Effector CD8-positive, alpha-beta T cell (primary cell): ENCODE data around the gene GNAI3.

Experiments used
- DNase-seq: peaks from one replicate; lab custom pipeline; 2025; lab: John Stamatoyannopoulos, UW
- total RNA-seq, 4 experiments: gene quantifications; one replicate each; lab custom pipeline; 2026; lab: John Stamatoyannopoulos, UW

The GNAI3 gene
- 122 to 150 (median 129) reads per million in 4 experiments for total RNA-seq

GRCh38 chr1:109548321-109549267, at the start of gene GNAI3:
Gene GNAI3 (plus strand): TSS chr1:109548615. CDS start chr1:109548721, 106 bp downstream.
- peak; percentile 91 for DNase-seq

GRCh38 chr1:109499081-109499480, 49.3 kb upstream of the GNAI3 start:
- no peak for DNase-seq

- DNase-seq: peak; percentile 52
Observed at GRCh38 chr1:109499661-109500536, 48.5 kb upstream of the GNAI3 start.

- DNase-seq: no peak
Observed at GRCh38 chr1:109500941-109501381, 47.5 kb upstream of the GNAI3 start.

- DNase-seq: no peak
Observed at GRCh38 chr1:109501644-109502363, 46.6 kb upstream of the GNAI3 start.

DNA sequence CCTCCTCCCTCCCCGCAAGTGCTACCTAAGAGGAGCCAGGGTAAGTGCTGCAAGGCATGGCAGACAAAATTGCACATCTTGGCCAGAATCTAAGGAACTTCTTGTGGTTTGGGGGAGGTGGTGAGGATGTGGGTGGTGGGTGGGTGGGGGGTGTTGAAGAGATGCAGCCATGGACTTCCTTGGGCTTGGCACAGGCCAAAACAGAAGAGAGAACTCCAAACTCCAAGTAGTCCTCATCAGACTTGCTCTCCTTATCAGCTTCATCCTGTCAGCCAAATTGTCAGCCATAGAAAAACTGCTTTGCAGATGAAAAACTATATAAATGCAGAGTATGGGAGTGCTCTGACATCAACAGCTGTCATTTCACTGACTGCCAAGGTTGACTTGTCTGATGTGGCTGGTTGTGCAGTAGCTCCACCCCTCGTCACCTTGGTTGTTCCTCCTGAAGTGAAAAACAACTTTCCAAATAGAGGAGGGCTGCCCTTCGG, 46.0 kb upstream of the GNAI3 start:
- DNase-seq: peak; percentile 48

GRCh38 chr1:109503935-109504334, 44.5 kb upstream of the GNAI3 start:
- no peak for DNase-seq

DNA sequence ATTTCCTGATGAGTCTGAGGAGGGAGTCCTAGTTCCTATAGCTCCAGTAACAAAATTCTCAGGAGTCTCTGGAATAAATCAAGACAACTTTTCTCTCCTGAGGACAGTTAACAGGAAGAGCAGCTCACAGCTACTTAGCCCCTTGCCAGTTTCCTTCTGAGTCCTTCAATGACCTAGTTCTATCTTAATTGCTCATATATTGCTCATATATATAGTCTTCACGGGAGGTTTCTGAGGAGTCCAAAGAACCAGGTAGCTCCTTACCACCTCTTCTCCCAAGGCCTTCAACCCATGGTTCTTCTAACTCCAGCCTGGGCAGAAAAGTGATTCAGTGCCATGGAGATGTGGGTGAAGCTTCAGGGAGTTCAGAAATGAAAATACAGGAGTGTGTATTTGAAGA, 43.4 kb upstream of the GNAI3 start:
- no peak for DNase-seq

DNA sequence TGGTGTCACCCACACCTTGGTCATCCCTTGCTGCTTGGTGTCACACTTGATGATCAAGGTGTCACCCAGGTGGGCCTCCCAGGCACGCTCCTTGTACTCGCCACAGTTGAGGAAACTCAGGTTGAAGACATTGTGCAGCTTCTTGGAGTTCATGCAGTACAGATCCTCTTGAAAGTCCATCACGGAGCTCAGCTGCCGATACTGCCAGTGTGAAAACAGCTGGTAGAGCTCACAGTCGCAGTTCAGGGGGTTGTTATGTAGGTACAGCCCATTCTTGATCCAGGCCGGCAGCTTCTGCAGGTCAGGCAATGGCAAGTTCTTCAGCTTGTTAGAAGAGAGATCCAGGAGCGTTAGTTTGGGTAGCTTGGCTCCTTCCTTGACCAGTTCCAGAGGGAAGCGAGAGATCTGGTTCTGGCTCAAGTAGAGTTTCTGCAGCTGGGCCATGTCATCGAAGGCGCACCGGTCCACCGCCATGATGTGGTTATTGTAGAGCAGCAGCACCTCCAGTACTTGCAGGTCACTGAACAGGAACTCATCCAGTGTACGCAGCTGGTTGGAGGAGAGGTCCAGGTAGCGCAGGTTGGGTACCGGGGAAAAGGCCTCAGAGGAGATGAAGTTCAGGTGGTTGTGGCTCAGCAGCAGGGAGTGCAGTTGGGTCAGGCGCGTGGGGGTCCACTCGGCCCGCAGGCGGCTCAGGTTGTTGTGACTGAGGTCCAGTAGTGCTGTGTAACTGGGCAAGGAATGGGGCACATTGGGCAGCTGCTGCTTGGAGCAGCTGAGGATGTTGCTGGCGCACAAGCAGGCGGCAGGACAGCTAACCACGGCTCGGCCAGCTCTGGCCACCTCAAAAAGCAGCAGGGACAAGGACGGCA, 40.2 kb upstream of the GNAI3 start:
- no peak for DNase-seq

DNA sequence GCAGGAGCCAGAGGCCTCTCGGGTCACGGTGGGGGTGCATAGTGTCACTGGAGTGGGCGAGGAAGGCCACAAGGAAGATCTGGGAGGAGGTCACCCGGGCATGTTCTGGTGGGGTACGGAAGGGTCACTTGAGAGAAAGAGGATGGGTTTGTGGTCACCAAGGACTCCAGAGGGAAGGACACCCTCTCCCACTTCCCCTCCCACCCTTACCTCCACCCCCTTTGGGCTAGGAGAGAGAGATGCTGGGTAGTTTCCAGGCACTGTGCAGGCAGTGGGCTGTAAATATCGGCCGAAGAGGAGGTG, 39.6 kb upstream of the GNAI3 start:
- DNase-seq: no peak

- peak; percentile 42 for DNase-seq
Observed at GRCh38 chr1:109509176-109510134, 39.0 kb upstream of the GNAI3 start, which contains the start of gene AMIGO1. Gene AMIGO1 (minus strand): TSS chr1:109509727. CDS start chr1:109508912, 815 bp downstream.

- no peak for DNase-seq
Observed at GRCh38 chr1:109513110-109513710, 35.2 kb upstream of the GNAI3 start.

GRCh38 chr1:109514846-109515245, 33.6 kb upstream of the GNAI3 start:
- DNase-seq: no peak

- DNase-seq: no peak
Observed at GRCh38 chr1:109516872-109517271, 31.5 kb upstream of the GNAI3 start.

GRCh38 chr1:109517337-109517736, 31.1 kb upstream of the GNAI3 start:
- DNase-seq: no peak

GRCh38 chr1:109521002-109521951, 27.1 kb upstream of the GNAI3 start:
- no peak for DNase-seq

GRCh38 chr1:109522026-109522425, 26.4 kb upstream of the GNAI3 start:
- no peak for DNase-seq

DNA sequence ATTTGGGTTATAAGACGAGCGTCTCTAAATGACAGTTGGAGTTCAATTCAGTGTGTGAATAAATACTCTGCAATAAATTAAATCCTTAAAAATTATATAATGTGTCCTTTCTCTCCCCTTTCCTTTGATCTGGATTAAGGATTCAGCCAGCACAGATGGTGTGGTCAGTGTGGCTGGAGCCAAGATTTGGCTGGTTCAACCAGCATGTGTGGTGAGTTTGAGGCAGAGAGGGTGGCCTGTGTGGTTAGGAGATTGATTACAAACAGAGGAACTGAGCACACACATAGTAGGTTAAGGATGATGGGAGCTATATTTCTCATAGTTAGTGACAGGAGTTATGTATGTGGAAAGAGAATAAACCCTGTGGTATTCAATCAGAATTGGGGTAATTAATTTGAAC, 24.7 kb upstream of the GNAI3 start:
- no peak for DNase-seq
